Kidney (tissue), 14 donors: ENCODE results near the gene AXDND1. TPM values are rescaled to one million over a fixed set of nuclear protein-coding genes. Genes with fewer than 3 reads are reported as not detected.

Experiments used
- DNase-seq, 5 donors: peaks; one replicate each; pipeline ENCODE4 v3.0.0-alpha.2; 2013 to 2020
- FAIRE-seq: peaks from 2 replicates; lab custom pipeline; 2012; peaks lifted over from hg19 to GRCh38; lab: Jason Lieb, UNC
- H3K27ac ChIP-seq, 2 donors: one replicate each; pipeline ENCODE4 v1.7.0; 2013; ENCODE audit warnings: low read depth in 2 of 2, low read length in 2 of 2, inconsistent platforms in 1 of 2
- H3K27me3 ChIP-seq: one replicate; pipeline ENCODE4 v1.7.1; 2013; ENCODE audit warnings: low read length, inconsistent platforms; ENCODE audit not compliant: control insufficient read depth, insufficient read depth
- H3K36me3 ChIP-seq, 3 donors: one replicate each; pipeline versions ENCODE4 v1.7.0 to v1.7.1; 2013; ENCODE audit warnings: low read length in 3 of 3, control low read depth in 1 of 3, inconsistent platforms in 1 of 3; ENCODE audit not compliant: insufficient read depth in 3 of 3, control insufficient read depth in 2 of 3
- H3K4me1 ChIP-seq, 3 donors: one replicate each; pipeline versions ENCODE4 v1.7.0 to v1.7.1; 2013; ENCODE audit warnings: low read length in 3 of 3, inconsistent platforms in 1 of 3, low read depth in 1 of 3; ENCODE audit not compliant: control insufficient read depth in 2 of 3, insufficient read depth in 2 of 3
- H3K4me3 ChIP-seq, 3 donors: one replicate each; pipeline versions ENCODE4 v1.7.0 to v1.8.1; 2013; ENCODE audit warnings: low read length in 3 of 3, control low read depth in 1 of 3, inconsistent platforms in 1 of 3
- H3K9ac ChIP-seq, 3 donors: one replicate each; pipeline versions ENCODE4 v1.7.0 to v1.7.1; 2013; ENCODE audit warnings: low read length in 3 of 3, control low read depth in 1 of 3, inconsistent platforms in 1 of 3
- H3K9me3 ChIP-seq, 3 donors: one replicate each; pipeline versions ENCODE4 v1.7.0 to v1.7.1; 2013; ENCODE audit warnings: low read length in 3 of 3, control low read depth in 1 of 3, inconsistent platforms in 1 of 3; ENCODE audit not compliant: control insufficient read depth in 2 of 3, insufficient read depth in 1 of 3
- intact Hi-C: fragments of 100-400 bp; cut with DNase I; formaldehyde crosslinking; loops from one replicate; pipeline ENCODE4 v1.11.1; 2022
- polyA plus RNA-seq: library from polyadenylated mRNA; stranded (reverse); fragments of 350-450 nt; fragmentation: Illumina TruSeq; extraction: RNeasy Lipid Tissue Mini Kit (QIAGEN cat#74804); gene quantifications from one replicate; pipeline ENCODE4 v1.2.3, GENCODE V29; 2014; ENCODE audit warnings: low read depth, low replicate concordance; ENCODE audit not compliant: insufficient read depth
- total RNA-seq: library from RNA; stranded (reverse); fragmentation: NEBNext Ultra II Directional; extraction: Animal tissue kit (Norgen Biotek cat#: 25700); gene quantifications from one replicate; pipeline ENCODE4 v1.2.1, GENCODE V29; 2021
- TF ChIP-seq, protein P1 (sequence below): IDR thresholded peaks from 3 replicates; pipeline ENCODE4 v1.5.1; 2012; ENCODE audit warnings: mild to moderate bottlenecking, moderate library complexity, borderline replicate concordance; ENCODE audit not compliant: insufficient read depth; ENCODE audit errors: extremely low read depth
- donor health status: control.
- donor health status: control.
- donor health status: control.
- donor health status: control.
- donor health status: control.
- donor health status: DM: yes; HTN: yes; CAD: no.
- donor health status: Normal renal cell carcinoma (clear cell type).

The AXDND1 gene
- total and polyA plus RNA-seq, 2 donors from 2014 or later, result 0.57 TPM; not detected in 1

DNA sequence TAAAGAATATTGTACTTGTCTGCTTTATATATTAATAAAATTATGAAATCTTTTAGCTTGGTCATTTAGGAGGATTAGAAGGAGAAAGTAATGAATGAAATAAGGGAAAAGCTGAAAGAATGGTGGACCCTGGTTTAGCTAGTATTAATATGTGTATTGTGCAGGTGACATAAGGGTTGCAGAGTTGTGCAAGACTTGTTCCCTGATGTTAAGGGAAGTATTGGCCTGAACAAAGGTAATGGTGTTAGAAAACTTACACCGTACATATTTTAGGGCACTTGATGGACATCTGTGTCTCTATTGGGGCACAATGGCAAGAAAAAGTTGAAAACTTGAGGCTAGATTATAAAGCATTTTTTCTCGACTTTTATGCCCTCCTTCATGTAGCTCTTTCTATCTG lies 39.9 kb upstream of the AXDND1 start:
- intact Hi-C loops, result no loop called here

DNA sequence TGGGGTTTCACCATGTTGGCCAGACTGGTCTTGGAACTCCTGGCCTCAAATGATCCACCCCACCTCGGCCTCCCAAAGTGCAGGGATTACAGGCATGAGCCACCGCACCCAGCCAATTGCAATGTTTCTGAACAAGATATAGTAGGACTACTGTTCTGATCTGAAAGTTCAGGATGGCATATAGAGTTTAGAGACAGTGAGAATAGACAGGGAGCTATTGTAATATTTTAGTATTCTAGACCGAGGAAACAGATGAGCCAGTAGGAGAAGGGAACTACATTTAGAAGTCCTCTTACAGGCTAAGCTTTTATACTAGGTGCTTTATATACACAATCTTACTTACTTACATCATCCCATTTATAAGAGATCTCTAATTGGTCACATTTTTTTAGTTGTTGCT lies 39.0 kb upstream of the AXDND1 start:
- intact Hi-C loops, result no loop called here
- Histone ChIP-seq H3K9ac (no peak overlapping the region), H3K36me3 (no peaks in the 10 kb centered on the region), H3K4me1 (no peaks in the 10 kb centered on the region), H3K9me3 (no peaks in the 10 kb centered on the region), H3K27ac (no peak overlapping the region), H3K27me3 (no peaks in the 10 kb centered on the region), H3K4me3 (no peak overlapping the region)
- TF ChIP-seq, protein P1, sequence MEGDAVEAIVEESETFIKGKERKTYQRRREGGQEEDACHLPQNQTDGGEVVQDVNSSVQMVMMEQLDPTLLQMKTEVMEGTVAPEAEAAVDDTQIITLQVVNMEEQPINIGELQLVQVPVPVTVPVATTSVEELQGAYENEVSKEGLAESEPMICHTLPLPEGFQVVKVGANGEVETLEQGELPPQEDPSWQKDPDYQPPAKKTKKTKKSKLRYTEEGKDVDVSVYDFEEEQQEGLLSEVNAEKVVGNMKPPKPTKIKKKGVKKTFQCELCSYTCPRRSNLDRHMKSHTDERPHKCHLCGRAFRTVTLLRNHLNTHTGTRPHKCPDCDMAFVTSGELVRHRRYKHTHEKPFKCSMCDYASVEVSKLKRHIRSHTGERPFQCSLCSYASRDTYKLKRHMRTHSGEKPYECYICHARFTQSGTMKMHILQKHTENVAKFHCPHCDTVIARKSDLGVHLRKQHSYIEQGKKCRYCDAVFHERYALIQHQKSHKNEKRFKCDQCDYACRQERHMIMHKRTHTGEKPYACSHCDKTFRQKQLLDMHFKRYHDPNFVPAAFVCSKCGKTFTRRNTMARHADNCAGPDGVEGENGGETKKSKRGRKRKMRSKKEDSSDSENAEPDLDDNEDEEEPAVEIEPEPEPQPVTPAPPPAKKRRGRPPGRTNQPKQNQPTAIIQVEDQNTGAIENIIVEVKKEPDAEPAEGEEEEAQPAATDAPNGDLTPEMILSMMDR, result no peak
- no peak for FAIRE-seq
- DNase-seq, result peak in 1 of 5 donors; percentile 32

More for the DNA sequence above, 39.9 kb upstream of the AXDND1 start:
- FAIRE-seq, result no peak
- TF ChIP-seq, protein P1, result no peak
- no peaks in the 10 kb centered on the region for H3K9me3 ChIP-seq
- no peaks in the 10 kb centered on the region for H3K4me1 ChIP-seq
- H3K27me3 ChIP-seq, result no peaks in the 10 kb centered on the region
- DNase-seq, result no peak
- H3K4me3 ChIP-seq, result no peak overlapping the region
- H3K9ac ChIP-seq, result no peak overlapping the region
- no peak overlapping the region for H3K27ac ChIP-seq
- H3K36me3 ChIP-seq, result no peaks in the 10 kb centered on the region

DNA sequence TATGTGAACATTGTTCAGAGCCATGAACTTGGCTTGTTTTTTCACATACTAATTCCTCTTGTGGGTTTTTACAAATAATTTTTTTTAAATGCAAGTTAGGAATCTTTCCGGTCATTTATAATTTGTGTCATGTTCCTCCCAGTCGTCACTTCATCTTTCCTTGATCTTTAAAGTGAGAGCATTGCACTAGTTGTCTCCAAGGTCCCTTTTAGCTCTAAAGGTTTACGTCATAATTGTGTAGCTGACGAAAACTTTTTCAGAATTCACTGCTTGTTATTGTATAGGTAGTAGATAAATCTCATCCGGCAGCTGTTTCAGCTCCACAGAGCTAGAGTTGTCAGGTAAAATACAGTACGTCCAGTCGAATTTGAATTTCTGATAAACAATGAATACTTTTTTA lies 38.6 kb upstream of the AXDND1 start:
- no peaks in the 10 kb centered on the region for H3K9me3 ChIP-seq
- H3K27ac ChIP-seq, result no peak overlapping the region
- FAIRE-seq (no peak), DNase-seq (no peak)
- H3K27me3 ChIP-seq, result no peaks in the 10 kb centered on the region
- H3K4me1 ChIP-seq, result no peaks in the 10 kb centered on the region
- H3K9ac ChIP-seq, result no peak overlapping the region
- H3K4me3 ChIP-seq, result no peak overlapping the region
- no peaks in the 10 kb centered on the region for H3K36me3 ChIP-seq
- TF ChIP-seq, protein P1, result no peak
- intact Hi-C loops, result no loop called here

DNA sequence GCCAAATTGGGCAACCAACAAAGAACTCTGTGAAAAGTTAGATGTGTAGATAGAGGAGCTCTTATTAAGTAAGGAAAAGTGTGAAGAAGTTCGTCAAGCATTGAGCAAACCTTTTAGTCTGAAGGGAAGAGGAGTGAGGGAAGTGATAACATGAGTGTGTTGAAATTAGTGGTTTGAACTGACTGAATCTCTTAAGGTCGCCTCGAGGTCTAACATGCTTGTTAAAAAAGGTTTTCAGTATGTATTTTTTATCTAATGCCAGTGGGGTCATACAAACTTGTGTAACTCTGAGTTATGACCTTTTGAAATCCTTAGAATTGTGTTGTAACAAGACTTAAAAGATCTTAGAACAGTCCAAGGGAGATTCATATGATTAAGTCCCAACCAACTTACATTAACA lies 38.1 kb upstream of the AXDND1 start:
- H3K9ac ChIP-seq, result no peak overlapping the region
- DNase-seq, result no peak
- no peak overlapping the region for H3K27ac ChIP-seq
- H3K4me3 ChIP-seq, result no peak overlapping the region
- no peaks in the 10 kb centered on the region for H3K27me3 ChIP-seq
- no peaks in the 10 kb centered on the region for H3K9me3 ChIP-seq
- no peaks in the 10 kb centered on the region for H3K4me1 ChIP-seq
- FAIRE-seq, result no peak
- TF ChIP-seq, protein P1, result no peak
- no peaks in the 10 kb centered on the region for H3K36me3 ChIP-seq
- intact Hi-C loops, result no loop called here
